Astrocyte (in vitro differentiated cells and primary cell): ENCODE results near the gene PDE11A. TPM values are rescaled to one million over a fixed set of nuclear protein-coding genes. Genes with fewer than 3 reads are reported as not detected.

Source experiments
- DNase-seq: peaks from one replicate; pipeline ENCODE4 v3.0.0-alpha.2; 2010; ENCODE audit warnings: low read depth
- FAIRE-seq: peaks from 2 replicates; lab custom pipeline; 2011; peaks lifted over from hg19 to GRCh38; lab: Jason Lieb, UNC
- H2AFZ ChIP-seq: 2 replicates; pipeline ENCODE4 v1.6.0; 2012; ENCODE audit warnings: low read depth, low read length, inconsistent platforms
- H3K27ac ChIP-seq: 2 replicates; pipeline ENCODE4 v1.5.1; 2011; ENCODE audit warnings: low read depth, low read length, inconsistent platforms
- H3K27me3 ChIP-seq: 2 replicates; pipeline ENCODE4 v1.6.0; 2011; ENCODE audit warnings: low read length, inconsistent platforms; ENCODE audit not compliant: insufficient read depth
- H3K36me3 ChIP-seq: 2 replicates; pipeline ENCODE4 v1.5.1; 2011; ENCODE audit warnings: low read length, inconsistent platforms; ENCODE audit not compliant: insufficient read depth
- H3K4me1 ChIP-seq: 2 replicates; pipeline ENCODE4 v1.5.1; 2011; ENCODE audit warnings: low read length, inconsistent platforms; ENCODE audit not compliant: insufficient read depth
- H3K4me2 ChIP-seq: 2 replicates; pipeline ENCODE4 v1.6.0; 2012; ENCODE audit warnings: low read length, inconsistent platforms
- H3K4me3 ChIP-seq: 2 replicates; pipeline ENCODE4 v1.5.1; 2011; ENCODE audit warnings: low read depth, mild to moderate bottlenecking, low read length, inconsistent platforms; ENCODE audit not compliant: insufficient read depth
- H3K79me2 ChIP-seq: 2 replicates; pipeline ENCODE4 v1.6.0; 2012; ENCODE audit warnings: mild to moderate bottlenecking, low read length, inconsistent platforms; ENCODE audit not compliant: insufficient read depth
- H3K9ac ChIP-seq: 2 replicates; pipeline ENCODE4 v1.6.0; 2012; ENCODE audit warnings: mild to moderate bottlenecking, low read length, inconsistent platforms
- H3K9me3 ChIP-seq: 2 replicates; pipeline ENCODE4 v1.5.1; 2012; ENCODE audit warnings: low read depth, mild to moderate bottlenecking, low read length, inconsistent platforms; ENCODE audit not compliant: insufficient read depth
- H4K20me1 ChIP-seq: 2 replicates; pipeline ENCODE4 v1.6.0; 2012; ENCODE audit warnings: low read length, inconsistent platforms; ENCODE audit not compliant: insufficient read depth
- H3K27ac Mint-ChIP-seq: one replicate; pipeline ENCODE4 v1.8.0; 2021; ENCODE audit warnings: mild to moderate bottlenecking, mixed read lengths; ENCODE audit not compliant: unreplicated experiment
- H3K27me3 Mint-ChIP-seq: one replicate; pipeline ENCODE4 v1.8.0; 2021; ENCODE audit warnings: low read depth, mixed read lengths; ENCODE audit not compliant: unreplicated experiment
- H3K36me3 Mint-ChIP-seq: one replicate; pipeline ENCODE4 v1.8.0; 2021; ENCODE audit warnings: low read depth, mixed read lengths; ENCODE audit not compliant: unreplicated experiment
- H3K4me1 Mint-ChIP-seq: one replicate; pipeline ENCODE4 v1.8.0; 2021; ENCODE audit warnings: low read depth, mixed read lengths; ENCODE audit not compliant: unreplicated experiment
- H3K4me3 Mint-ChIP-seq: one replicate; pipeline ENCODE4 v1.8.0; 2021; ENCODE audit warnings: mild to moderate bottlenecking, moderate library complexity, mixed read lengths; ENCODE audit not compliant: unreplicated experiment
- H3K9me3 Mint-ChIP-seq: one replicate; pipeline ENCODE4 v1.8.0; 2021; ENCODE audit warnings: mild to moderate bottlenecking, mixed read lengths; ENCODE audit not compliant: unreplicated experiment
- CTCF ChIP-seq: IDR thresholded peaks from 2 replicates; pipeline ENCODE4 v1.5.1; 2011; ENCODE audit warnings: low read depth, mild to moderate bottlenecking, inconsistent platforms, low read length, moderate library complexity; ENCODE audit not compliant: insufficient read depth
- EZH2 ChIP-seq: IDR thresholded peaks from 2 replicates; pipeline ENCODE4 v1.6.1; 2012; ENCODE audit warnings: mild to moderate bottlenecking, low read length, inconsistent platforms; ENCODE audit not compliant: insufficient read depth
- total RNA-seq: library from RNA; stranded (reverse); gene quantifications from 2 replicates; pipeline ENCODE4 v1.2.1, GENCODE V29; 2021

Gene PDE11A
- total RNA-seq, 1 donor from 2014 or later = 0.45 TPM

GRCh38 chr2:177649568-177650518 lies 422.7 kb downstream of the PDE11A start:
- TF ChIP-seq CTCF (no peak), EZH2 (no peak)
- Mint-ChIP-seq H3K27me3 (peaks cover 18% of the 10 kb centered on the region), H3K36me3 (no peaks in the 10 kb centered on the region), H3K9me3 (no peaks in the 10 kb centered on the region), H3K4me3 (no peak overlapping the region), H3K27ac (no peak overlapping the region), H3K4me1 (no peaks in the 10 kb centered on the region)
- no peak for DNase-seq
- Histone ChIP-seq H3K27me3 (no peaks in the 10 kb centered on the region), H3K9me3 (no peaks in the 10 kb centered on the region), H3K36me3 (no peaks in the 10 kb centered on the region), H3K4me2 (no peak overlapping the region), H3K79me2 (no peaks in the 10 kb centered on the region), H3K9ac (no peak overlapping the region), H2AFZ (no peak overlapping the region), H3K4me1 (no peaks in the 10 kb centered on the region), H4K20me1 (no peaks in the 10 kb centered on the region), H3K4me3 (no peak overlapping the region), H3K27ac (no peak overlapping the region)
- no peak for FAIRE-seq

- Histone ChIP-seq H3K9ac (no peak overlapping the region), H3K36me3 (no peaks in the 10 kb centered on the region), H3K9me3 (no peaks in the 10 kb centered on the region), H3K4me1 (no peaks in the 10 kb centered on the region), H4K20me1 (no peaks in the 10 kb centered on the region), H2AFZ (no peak overlapping the region), H3K79me2 (no peaks in the 10 kb centered on the region), H3K4me2 (no peak overlapping the region), H3K27me3 (no peaks in the 10 kb centered on the region), H3K4me3 (no peak overlapping the region), H3K27ac (no peak overlapping the region)
- DNase-seq (no peak), FAIRE-seq (no peak)
- peaks cover 2% of the 10 kb centered on the region for H3K27me3 Mint-ChIP-seq
- no peak overlapping the region for H3K27ac Mint-ChIP-seq
- H3K9me3 Mint-ChIP-seq = peaks cover 5% of the 10 kb centered on the region
- no peaks in the 10 kb centered on the region for H3K4me1 Mint-ChIP-seq
- H3K4me3 Mint-ChIP-seq = no peak overlapping the region
- peaks cover 1% of the 10 kb centered on the region for H3K36me3 Mint-ChIP-seq
- TF ChIP-seq EZH2 (no peak), CTCF (no peak)
Observed at GRCh38 chr2:177646791-177647190, 425.8 kb downstream of the PDE11A start.

- H3K9me3 Mint-ChIP-seq = peaks cover 5% of the 10 kb centered on the region
- TF ChIP-seq CTCF (no peak), EZH2 (no peak)
- H2AFZ ChIP-seq = no peak overlapping the region
- no peak overlapping the region for H3K27ac ChIP-seq
- no peaks in the 10 kb centered on the region for H3K27me3 ChIP-seq
- H3K36me3 Mint-ChIP-seq = peaks cover 1% of the 10 kb centered on the region
- DNase-seq = no peak
- FAIRE-seq = no peak
- H3K36me3 ChIP-seq = no peaks in the 10 kb centered on the region
- H3K4me1 ChIP-seq = no peaks in the 10 kb centered on the region
- no peak overlapping the region for H3K9ac ChIP-seq
- H3K4me1 Mint-ChIP-seq = no peaks in the 10 kb centered on the region
- no peak overlapping the region for H3K27ac Mint-ChIP-seq
- H4K20me1 ChIP-seq = no peaks in the 10 kb centered on the region
- H3K27me3 Mint-ChIP-seq = no peaks in the 10 kb centered on the region
- H3K4me3 ChIP-seq = no peak overlapping the region
- no peaks in the 10 kb centered on the region for H3K79me2 ChIP-seq
- no peaks in the 10 kb centered on the region for H3K9me3 ChIP-seq
- H3K4me2 ChIP-seq = no peak overlapping the region
- no peak overlapping the region for H3K4me3 Mint-ChIP-seq
Observed at GRCh38 chr2:177646241-177646640, 426.3 kb downstream of the PDE11A start.
